IMR-90 (cell line): ENCODE data around the gene A1CF. TPM values are rescaled to one million over a fixed set of nuclear protein-coding genes. Genes with fewer than 3 reads are reported as not detected.

Experiments
- ATAC-seq: fragments of 200-7000 bp; cut with Tn5 transposase; 2 replicates; pipeline ENCODE4 v1.9.1; 2020; ENCODE audit warnings: low read depth, mild to moderate bottlenecking, moderate library complexity
- BruUV-seq: library from RNA; stranded (reverse); fragments of 400-500 nt; replicated peaks from 2 replicates; lab custom pipeline; 2021; lab: Mats Ljungman, UMichigan
- CTCF ChIA-PET: fragments of 300-600 bp; formaldehyde crosslinking; extraction: SDS; loops from one replicate; lab custom pipeline; 2021; ENCODE audit warnings: antibody characterized with exemption; lab: Yijun Ruan, JAX
- POLR2A ChIA-PET: fragments of 300-600 bp; sonication (Branson Sonifier 250); formaldehyde crosslinking; loops from one replicate; lab custom pipeline; 2022; ENCODE audit warnings: antibody characterized with exemption; ENCODE audit not compliant: unreplicated experiment; lab: Charles Lee
- DNase-seq: peaks from one replicate; pipeline ENCODE4 v3.0.0; 2013
- H2AFZ ChIP-seq: replicated peaks from 2 replicates; pipeline ENCODE3; 2013; ENCODE audit warnings: low read length, mild to moderate bottlenecking; ENCODE audit not compliant: poor library complexity
- H2AK5ac ChIP-seq: 2 replicates; pipeline ENCODE4 v1.6.1; 2013; ENCODE audit warnings: low read depth, low read length, inconsistent platforms
- H2AK9ac ChIP-seq: replicated peaks from 2 replicates; pipeline ENCODE3; 2013; ENCODE audit warnings: mild to moderate bottlenecking, low read depth, low read length, moderate library complexity; ENCODE audit not compliant: poor library complexity
- H2BK120ac ChIP-seq: 2 replicates; pipeline ENCODE4 v1.6.1; 2013; ENCODE audit warnings: low read depth, low read length, inconsistent platforms
- H2BK15ac ChIP-seq: 3 replicates; pipeline ENCODE4 v1.6.1; 2013; ENCODE audit warnings: low read depth, low read length, inconsistent platforms
- H2BK20ac ChIP-seq: 2 replicates; pipeline ENCODE4 v1.6.1; 2013; ENCODE audit warnings: low read depth, mild to moderate bottlenecking, inconsistent platforms, low read length, moderate library complexity
- H2BK5ac ChIP-seq: 2 replicates; pipeline ENCODE4 v1.6.1; 2013; ENCODE audit warnings: mild to moderate bottlenecking, low read depth, low read length, inconsistent platforms; ENCODE audit not compliant: poor library complexity, severe bottlenecking
- H3K14ac ChIP-seq: replicated peaks from 2 replicates; pipeline ENCODE4 v1.6.1; 2013; ENCODE audit warnings: low read depth, low read length, inconsistent platforms
- H3K18ac ChIP-seq: 2 replicates; pipeline ENCODE4 v1.6.1; 2013; ENCODE audit warnings: low read depth, low read length, control low read depth
- H3K23ac ChIP-seq: 2 replicates; pipeline ENCODE4 v1.6.1; 2013; ENCODE audit warnings: low read depth, low read length, inconsistent platforms
- H3K27ac ChIP-seq: 2 replicates; pipeline ENCODE4 v1.5.1; 2013; ENCODE audit warnings: mild to moderate bottlenecking, control low read depth, low read length; ENCODE audit not compliant: insufficient read depth
- H3K27me3 ChIP-seq: 2 replicates; pipeline ENCODE4 v1.6.1; 2013; ENCODE audit warnings: low read length; ENCODE audit not compliant: control insufficient read depth, insufficient read depth
- H3K36me3 ChIP-seq: 2 replicates; pipeline ENCODE4 v1.6.1; 2013; ENCODE audit warnings: low read length, mixed read lengths; ENCODE audit not compliant: control insufficient read depth, insufficient read depth
- H3K4ac ChIP-seq: 2 replicates; pipeline ENCODE4 v1.6.1; 2013; ENCODE audit warnings: low read depth, low read length, inconsistent platforms
- H3K4me1 ChIP-seq: 2 replicates; pipeline ENCODE4 v1.6.1; 2013; ENCODE audit warnings: low read length, mixed read lengths; ENCODE audit not compliant: control insufficient read depth, insufficient read depth
- H3K4me2 ChIP-seq: 2 replicates; pipeline ENCODE4 v1.6.1; 2013; ENCODE audit warnings: low read depth, mild to moderate bottlenecking, control low read depth, low read length, moderate library complexity
- H3K4me3 ChIP-seq: 2 replicates; pipeline ENCODE4 v1.5.1; 2013; ENCODE audit warnings: low read depth, mild to moderate bottlenecking, control low read depth, low read length, moderate library complexity; ENCODE audit not compliant: insufficient read depth
- H3K56ac ChIP-seq: 2 replicates; pipeline ENCODE4 v1.6.1; 2013; ENCODE audit warnings: low read length, inconsistent platforms; ENCODE audit not compliant: insufficient read depth; ENCODE audit errors: extremely low read depth
- H3K79me1 ChIP-seq, 2 experiments: 2 replicates each; pipeline ENCODE4 v1.6.1; 2013; ENCODE audit warnings: low read length in 2 of 2, inconsistent platforms in 1 of 2, low read depth in 1 of 2
- H3K9ac ChIP-seq: 2 replicates; pipeline ENCODE4 v1.6.1; 2013; ENCODE audit warnings: low read depth, low read length, control low read depth
- H3K9me1 ChIP-seq: 2 replicates; pipeline ENCODE4 v1.6.1; 2013; ENCODE audit warnings: low read length, inconsistent platforms; ENCODE audit not compliant: insufficient read depth
- H3K9me3 ChIP-seq: 2 replicates; pipeline ENCODE4 v1.6.1; 2013; ENCODE audit warnings: low read length; ENCODE audit not compliant: control insufficient read depth, insufficient read depth
- H4K20me1 ChIP-seq: 2 replicates; pipeline ENCODE4 v1.6.1; 2013; ENCODE audit warnings: low read length, inconsistent platforms; ENCODE audit not compliant: insufficient read depth
- H4K5ac ChIP-seq: 2 replicates; pipeline ENCODE4 v1.6.1; 2013; ENCODE audit warnings: mild to moderate bottlenecking, low read depth, low read length, control low read depth
- H4K8ac ChIP-seq, 2 experiments: 2 replicates each; pipeline ENCODE4 v1.6.1; 2013; ENCODE audit warnings: low read depth in 2 of 2, low read length in 2 of 2, control low read depth in 1 of 2, inconsistent platforms in 1 of 2
- H4K91ac ChIP-seq: 2 replicates; pipeline ENCODE4 v1.6.1; 2013; ENCODE audit warnings: low read depth, low read length, inconsistent platforms; ENCODE audit not compliant: insufficient read depth
- BHLHE40 ChIP-seq: fragments of 150-350 bp; IDR thresholded peaks from 2 replicates; pipeline ENCODE4 v1.6.1; 2016; ENCODE audit warnings: mild to moderate bottlenecking, low read depth, low read length
- CEBPB ChIP-seq: IDR thresholded peaks from 2 replicates; pipeline ENCODE4 v1.6.1; 2012; ENCODE audit warnings: low read depth, low read length, improper control_type of control experiment
- CHD1 ChIP-seq: IDR thresholded peaks from 2 replicates; pipeline ENCODE4 v1.6.1; 2012; ENCODE audit warnings: low read depth, low read length, improper control_type of control experiment
- FOS ChIP-seq: fragments of 150-350 bp; IDR thresholded peaks from 2 replicates; pipeline ENCODE4 v1.6.1; 2016; ENCODE audit warnings: low read depth, low read length
- MAFK ChIP-seq: IDR thresholded peaks from 2 replicates; pipeline ENCODE4 v1.6.1; 2012; ENCODE audit warnings: low read depth, low read length, improper control_type of control experiment
- MAZ ChIP-seq: IDR thresholded peaks from 2 replicates; pipeline ENCODE4 v1.6.1; 2012; ENCODE audit warnings: low read depth, mild to moderate bottlenecking, low read length, improper control_type of control experiment, moderate library complexity, borderline replicate concordance
- MXI1 ChIP-seq: IDR thresholded peaks from 2 replicates; pipeline ENCODE4 v1.6.1; 2012; ENCODE audit warnings: low read depth, mild to moderate bottlenecking, low read length, moderate library complexity, borderline replicate concordance
- NFE2L2 ChIP-seq: fragments of 150-350 bp; IDR thresholded peaks from 2 replicates; pipeline ENCODE4 v1.6.1; 2016; ENCODE audit warnings: low read depth, mild to moderate bottlenecking, low read length
- POLR2A ChIP-seq: IDR thresholded peaks from 2 replicates; pipeline ENCODE4 v1.6.1; 2012; ENCODE audit warnings: mild to moderate bottlenecking, low read depth, low read length
- RAD21 ChIP-seq: IDR thresholded peaks from 2 replicates; pipeline ENCODE4 v1.6.1; 2012; ENCODE audit warnings: low read length, improper control_type of control experiment
- RCOR1 ChIP-seq: IDR thresholded peaks from 2 replicates; pipeline ENCODE4 v1.6.1; 2012; ENCODE audit warnings: mild to moderate bottlenecking, low read length, improper control_type of control experiment; ENCODE audit not compliant: insufficient replicate concordance
- RFX5 ChIP-seq: IDR thresholded peaks from 2 replicates; pipeline ENCODE4 v1.8.0; 2012; ENCODE audit warnings: low read depth, mild to moderate bottlenecking, low read length, moderate library complexity
- SMC3 ChIP-seq: fragments of 150-350 bp; IDR thresholded peaks from 2 replicates; pipeline ENCODE4 v1.6.1; 2016; ENCODE audit warnings: low read depth, mild to moderate bottlenecking, antibody characterized with exemption, low read length, moderate library complexity
- WGBS, 2 experiments: methylation state at CpG; one replicate each; pipeline versions ENCODE4 v1.1.5 to v1.1.7; 2013; ENCODE audit warnings: missing lambda C conversion rate in 2 of 2; ENCODE audit not compliant: insufficient read length in 1 of 2; ENCODE audit errors: extremely low coverage in 2 of 2; 5-methylcytosine and 5-hydroxymethylcytosine counted together
- dilution Hi-C: fragments of 300-500 bp; cut with HindIII; formaldehyde crosslinking; loops from one replicate; pipeline ENCODE4 v1.14.3; 2018; ENCODE audit warnings: low sequenced_read_pairs; ENCODE audit not compliant: unreplicated experiment
- in situ Hi-C: fragments of 300-500 bp; cut with MboI; formaldehyde crosslinking; loops from 3 replicates; pipeline ENCODE4 v1.14.3; 2019; ENCODE audit warnings: low sequenced_read_pairs, inconsistent platforms, mixed read lengths
- intact Hi-C: fragments of 100-400 bp; cut with micrococcal nuclease; formaldehyde crosslinking; loops from 2 replicates; pipeline ENCODE4 v1.10.0; 2022
- polyA plus RNA-seq, 3 experiments: library from polyadenylated mRNA; depleted of rRNA; stranded (reverse); fragments of >200 nt; gene quantifications; 2 replicates each; pipeline ENCODE4 v1.2.3, GENCODE V29; 2012; ENCODE audit warnings: low replicate concordance in 1 of 3
- total RNA-seq: library from RNA; depleted of rRNA; stranded (reverse); fragments of >200 nt; gene quantifications from 2 replicates; pipeline ENCODE4 v1.2.3, GENCODE V29; 2012
- TF ChIP-seq, protein P1 (sequence below): fragments of 150-350 bp; IDR thresholded peaks from 2 replicates; pipeline ENCODE4 v1.6.1; 2017; ENCODE audit warnings: mild to moderate bottlenecking, antibody characterized with exemption, low read length, low read depth
- TF ChIP-seq, protein P2 (sequence below): conservative IDR thresholded peaks from 2 replicates; pipeline ENCODE4 v1.5.1; 2012; ENCODE audit warnings: mild to moderate bottlenecking, low read depth, low read length, improper control_type of control experiment
- TF ChIP-seq, protein P3 (sequence below): fragments of 150-350 bp; IDR thresholded peaks from 2 replicates; pipeline ENCODE4 v1.6.1; 2016; ENCODE audit warnings: low read depth, mild to moderate bottlenecking, low read length, moderate library complexity, borderline replicate concordance

Gene A1CF
- total and polyA plus RNA-seq, 2 of the 4 experiments (the other 2 are of a cell fraction): not detected

DNA sequence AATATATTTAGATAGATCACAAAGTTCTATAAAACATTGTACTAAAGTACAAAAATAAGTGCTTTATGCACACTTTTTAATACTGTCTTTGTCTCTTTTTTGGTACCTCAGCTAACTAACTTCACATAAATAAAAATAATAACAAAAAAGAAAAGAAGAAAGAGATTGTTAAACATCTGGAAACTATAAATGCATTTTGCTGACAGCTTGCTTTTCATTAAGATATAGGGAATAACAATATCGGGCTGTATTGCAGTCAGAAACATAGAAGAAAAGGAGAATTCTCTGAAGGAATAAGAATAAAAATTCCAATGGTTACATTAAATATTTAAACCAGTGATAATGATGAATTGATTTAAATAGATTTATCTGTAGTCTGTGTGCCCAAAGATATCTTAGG is 85.8 kb downstream of the A1CF start:
- Histone ChIP-seq H3K9me3 (no peaks in the 10 kb centered on the region), H2BK20ac (no peak overlapping the region), H3K4me1 (no peaks in the 10 kb centered on the region), H3K4me3 (no peak overlapping the region), H3K27me3 (peaks cover 7% of the 10 kb centered on the region), H2AK5ac (no peak overlapping the region), H3K56ac (no peak overlapping the region), H3K9me1 (no peaks in the 10 kb centered on the region), H3K9ac (no peak overlapping the region), H3K36me3 (no peaks in the 10 kb centered on the region), H2BK15ac (no peak overlapping the region), H3K23ac (no peak overlapping the region), H3K4me2 (no peak overlapping the region), H2AK9ac (no peak overlapping the region), H3K18ac (no peak overlapping the region), H4K91ac (no peak overlapping the region), H4K8ac (no peak overlapping the region), H3K27ac (no peak overlapping the region), H3K14ac (no peak overlapping the region), H3K79me1 (no peaks in the 10 kb centered on the region), H2AFZ (no peak overlapping the region), H4K5ac (no peak overlapping the region), H2BK5ac (no peak overlapping the region), H3K4ac (no peak overlapping the region), H2BK120ac (no peak overlapping the region), H4K20me1 (no peaks in the 10 kb centered on the region)
- ATAC-seq: no peak
- CTCF ChIA-PET: interaction anchor here (0.5 kb wide), 1 partner anchor 248 kb away, joined by 4 read pairs; no protein-coding TSS in a partner anchor
- in situ Hi-C loops: no loop called here
- dilution Hi-C loops: no loop called here
- BruUV-seq: no TSS peak
- no peak for DNase-seq
- POLR2A ChIA-PET: no interaction called here
- TF ChIP-seq RCOR1 (no peak), SMC3 (no peak), CHD1 (no peak), POLR2A (no peak), FOS (no peak), MAZ (no peak), MAFK (no peak), CEBPB (no peak), MXI1 (no peak), BHLHE40 (no peak), RFX5 (no peak), NFE2L2 (no peak), RAD21 (no peak)
- TF ChIP-seq, protein P1, sequence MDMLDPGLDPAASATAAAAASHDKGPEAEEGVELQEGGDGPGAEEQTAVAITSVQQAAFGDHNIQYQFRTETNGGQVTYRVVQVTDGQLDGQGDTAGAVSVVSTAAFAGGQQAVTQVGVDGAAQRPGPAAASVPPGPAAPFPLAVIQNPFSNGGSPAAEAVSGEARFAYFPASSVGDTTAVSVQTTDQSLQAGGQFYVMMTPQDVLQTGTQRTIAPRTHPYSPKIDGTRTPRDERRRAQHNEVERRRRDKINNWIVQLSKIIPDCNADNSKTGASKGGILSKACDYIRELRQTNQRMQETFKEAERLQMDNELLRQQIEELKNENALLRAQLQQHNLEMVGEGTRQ: no peak
- TF ChIP-seq, protein P2, sequence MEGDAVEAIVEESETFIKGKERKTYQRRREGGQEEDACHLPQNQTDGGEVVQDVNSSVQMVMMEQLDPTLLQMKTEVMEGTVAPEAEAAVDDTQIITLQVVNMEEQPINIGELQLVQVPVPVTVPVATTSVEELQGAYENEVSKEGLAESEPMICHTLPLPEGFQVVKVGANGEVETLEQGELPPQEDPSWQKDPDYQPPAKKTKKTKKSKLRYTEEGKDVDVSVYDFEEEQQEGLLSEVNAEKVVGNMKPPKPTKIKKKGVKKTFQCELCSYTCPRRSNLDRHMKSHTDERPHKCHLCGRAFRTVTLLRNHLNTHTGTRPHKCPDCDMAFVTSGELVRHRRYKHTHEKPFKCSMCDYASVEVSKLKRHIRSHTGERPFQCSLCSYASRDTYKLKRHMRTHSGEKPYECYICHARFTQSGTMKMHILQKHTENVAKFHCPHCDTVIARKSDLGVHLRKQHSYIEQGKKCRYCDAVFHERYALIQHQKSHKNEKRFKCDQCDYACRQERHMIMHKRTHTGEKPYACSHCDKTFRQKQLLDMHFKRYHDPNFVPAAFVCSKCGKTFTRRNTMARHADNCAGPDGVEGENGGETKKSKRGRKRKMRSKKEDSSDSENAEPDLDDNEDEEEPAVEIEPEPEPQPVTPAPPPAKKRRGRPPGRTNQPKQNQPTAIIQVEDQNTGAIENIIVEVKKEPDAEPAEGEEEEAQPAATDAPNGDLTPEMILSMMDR: no peak
- TF ChIP-seq, protein P3, sequence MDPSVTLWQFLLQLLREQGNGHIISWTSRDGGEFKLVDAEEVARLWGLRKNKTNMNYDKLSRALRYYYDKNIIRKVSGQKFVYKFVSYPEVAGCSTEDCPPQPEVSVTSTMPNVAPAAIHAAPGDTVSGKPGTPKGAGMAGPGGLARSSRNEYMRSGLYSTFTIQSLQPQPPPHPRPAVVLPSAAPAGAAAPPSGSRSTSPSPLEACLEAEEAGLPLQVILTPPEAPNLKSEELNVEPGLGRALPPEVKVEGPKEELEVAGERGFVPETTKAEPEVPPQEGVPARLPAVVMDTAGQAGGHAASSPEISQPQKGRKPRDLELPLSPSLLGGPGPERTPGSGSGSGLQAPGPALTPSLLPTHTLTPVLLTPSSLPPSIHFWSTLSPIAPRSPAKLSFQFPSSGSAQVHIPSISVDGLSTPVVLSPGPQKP: no peak
- WGBS, 2 experiments: no CpG with 5 or more reads among the region's 1 CpG
- intact Hi-C loops: no loop called here
